Activated CD4-positive, alpha-beta T cell treated with anti-CD3 and anti-CD28 coated beads for 1 hour (primary cell): ENCODE measurements around the gene TTC27.
"Not testable (repeated sequence)": the region's sequence is repeated elsewhere in the genome, so short reads cannot be mapped to it uniquely, and the experiment has no call there.

Source experiments
- DNase-seq: peaks from one replicate; pipeline ENCODE4 v3.0.0-alpha.2; 2020

TTC27 gene

DNA sequence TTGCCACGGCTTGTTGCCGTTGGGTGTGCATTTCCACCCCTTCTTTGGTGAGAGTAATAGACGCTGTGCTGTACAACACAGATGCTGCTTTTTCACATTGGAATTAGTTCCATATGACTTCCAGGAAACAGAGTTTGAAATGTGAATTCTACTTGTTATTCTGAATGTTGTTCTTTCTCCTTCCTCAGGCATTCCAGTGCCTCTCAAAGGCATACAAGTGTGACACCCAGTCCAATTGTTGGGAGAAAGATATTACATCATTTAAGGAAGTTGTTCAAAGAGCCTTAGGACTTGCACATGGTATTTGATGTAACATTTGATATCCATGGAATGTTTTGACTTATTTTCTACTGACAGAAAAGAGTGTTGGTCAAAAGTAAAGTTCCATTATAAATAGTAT lies 184.5 kb downstream of the TTC27 start:
- no peak for DNase-seq

DNA sequence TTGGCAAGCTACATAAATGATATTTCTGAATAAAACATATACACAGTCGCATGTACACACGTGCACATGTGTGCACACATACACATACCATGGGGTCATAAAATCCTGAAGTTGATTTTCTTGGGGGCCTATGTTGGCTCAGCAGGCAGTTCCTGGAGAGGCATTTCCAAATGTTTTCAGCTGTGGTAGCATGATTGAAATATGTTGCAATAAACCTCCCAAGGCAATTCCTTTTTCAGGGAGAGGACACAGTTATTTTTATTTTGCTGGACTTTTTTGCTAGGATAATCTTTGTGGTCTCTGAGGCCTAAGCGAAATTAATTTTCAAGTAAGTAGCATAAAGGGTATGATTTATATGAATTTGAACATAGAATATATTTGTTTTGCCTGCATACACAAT lies 192.2 kb downstream of the TTC27 start:
- no peak for DNase-seq

DNA sequence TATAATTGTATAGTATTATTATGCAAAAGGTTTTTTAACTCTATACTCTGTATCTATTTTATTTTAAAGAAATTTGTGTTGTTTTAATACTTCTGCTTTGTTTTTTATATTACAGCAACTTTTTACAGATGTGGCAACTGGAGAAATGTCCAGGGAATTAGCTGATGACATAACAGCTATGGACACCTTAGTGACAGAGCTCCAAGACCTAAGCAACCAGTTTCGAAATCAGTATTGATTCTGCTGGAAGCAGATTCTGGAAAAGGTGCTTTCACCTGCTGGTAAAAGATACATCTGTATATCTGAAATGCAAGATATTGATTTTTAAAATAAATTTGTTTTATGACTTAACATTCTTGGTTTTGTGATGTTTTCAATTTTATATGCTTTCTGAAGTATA lies 192.9 kb downstream of the TTC27 start:
- DNase-seq: no peak

DNA sequence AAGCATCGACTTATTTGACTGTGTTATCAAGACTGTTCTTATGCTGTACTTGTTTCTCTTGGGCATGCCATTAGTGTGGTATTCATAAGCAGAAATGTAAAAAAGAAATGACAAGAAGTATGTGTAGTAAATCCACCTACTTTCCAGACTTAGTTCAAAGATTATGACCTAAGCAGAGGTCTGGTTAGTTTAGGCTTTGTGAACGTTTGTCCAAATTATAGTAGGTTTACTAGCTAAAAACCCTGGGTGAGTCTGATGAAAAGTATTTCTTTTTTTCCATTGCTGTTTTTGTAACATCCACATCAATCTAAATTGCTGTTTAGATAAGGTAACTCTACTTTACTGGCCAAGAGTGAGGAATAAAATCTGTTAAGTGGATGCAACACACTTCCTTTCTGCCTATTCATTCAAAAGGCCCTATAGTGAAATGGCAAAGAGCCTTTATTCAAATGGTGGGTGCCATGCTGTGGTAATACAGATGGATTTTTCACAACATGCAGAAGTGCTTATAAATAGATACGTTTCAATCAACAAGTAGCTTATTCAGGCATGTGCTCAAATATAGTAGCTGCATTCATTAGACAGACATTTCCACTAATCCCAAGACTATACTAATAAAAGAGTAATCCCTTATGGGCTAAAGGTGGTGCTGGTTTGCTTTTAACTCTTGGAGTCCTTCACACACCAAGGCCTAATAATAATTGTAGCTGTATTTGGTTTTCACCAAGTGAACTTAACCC lies 196.4 kb downstream of the TTC27 start:
- no peak for DNase-seq

DNA sequence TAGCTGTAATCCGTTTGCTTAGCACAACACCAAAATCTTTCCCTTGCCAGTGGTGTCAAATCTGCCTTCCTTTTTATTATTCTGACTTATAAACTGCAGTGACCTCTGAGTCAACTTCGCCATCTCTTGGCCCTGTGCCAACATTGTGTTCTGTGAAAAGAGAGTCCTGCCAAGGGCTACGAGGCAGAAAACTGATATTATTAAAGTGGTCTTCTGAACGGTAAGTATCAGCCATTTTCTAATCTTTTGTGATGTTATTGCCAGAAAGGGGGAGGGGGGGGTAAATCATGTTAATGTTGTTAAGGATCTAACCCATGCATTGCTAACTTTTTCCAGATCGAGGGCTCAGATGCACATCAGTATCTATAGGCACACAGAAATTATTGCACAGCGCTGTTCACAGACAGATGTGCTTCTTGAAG lies 197.5 kb downstream of the TTC27 start:
- DNase-seq: no peak

- DNase-seq: no peak
These were observed 202.3 kb downstream of the TTC27 start for GRCh38 chr2:32830196-32830595.

GRCh38 chr2:32832821-32833220 lies 205.0 kb downstream of the TTC27 start:
- DNase-seq: no peak

DNA sequence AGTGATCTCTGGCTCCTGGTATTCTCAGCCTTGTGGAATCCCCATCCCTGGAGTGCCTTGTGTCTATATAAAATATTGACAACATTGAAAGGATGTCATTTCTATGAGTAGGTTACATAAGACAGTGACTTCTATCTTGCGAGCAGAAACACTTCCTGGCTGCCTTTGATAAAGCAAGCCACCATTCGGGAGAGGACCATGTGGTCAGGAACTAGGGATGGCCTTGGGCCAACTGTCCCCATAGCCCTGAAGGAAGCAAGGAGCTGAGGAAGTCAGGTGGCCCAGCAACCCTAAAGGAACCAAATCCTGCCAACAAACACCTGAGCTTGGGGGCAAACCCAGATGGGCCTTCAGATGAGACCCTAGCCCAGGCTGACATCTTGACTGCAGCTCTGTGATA lies 205.9 kb downstream of the TTC27 start:
- DNase-seq: no peak

- no peak for DNase-seq
These were observed 207.3 kb downstream of the TTC27 start for GRCh38 chr2:32835148-32835547.

DNA sequence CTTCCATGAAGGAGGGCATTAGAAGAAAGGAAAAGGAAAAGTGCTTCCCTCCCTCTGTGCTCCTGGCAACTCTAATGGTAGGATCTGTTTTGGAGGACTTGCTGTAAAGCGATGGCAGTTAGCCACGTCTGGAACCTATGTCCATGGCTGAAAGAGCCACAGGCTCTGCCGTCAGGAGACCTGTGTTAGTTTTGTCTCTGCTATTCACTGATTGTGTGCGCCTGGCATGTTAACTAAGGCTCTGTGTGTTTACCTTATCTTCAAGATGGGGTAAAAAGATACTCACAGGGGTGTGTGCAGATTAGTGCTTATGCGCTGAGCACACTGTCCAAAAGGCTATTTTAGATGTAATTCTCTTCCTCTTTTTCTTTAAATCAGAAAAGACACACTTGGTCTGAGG lies 209.1 kb downstream of the TTC27 start:
- DNase-seq: no peak

GRCh38 chr2:32838418-32838817 lies 210.6 kb downstream of the TTC27 start:
- no peak for DNase-seq

DNA sequence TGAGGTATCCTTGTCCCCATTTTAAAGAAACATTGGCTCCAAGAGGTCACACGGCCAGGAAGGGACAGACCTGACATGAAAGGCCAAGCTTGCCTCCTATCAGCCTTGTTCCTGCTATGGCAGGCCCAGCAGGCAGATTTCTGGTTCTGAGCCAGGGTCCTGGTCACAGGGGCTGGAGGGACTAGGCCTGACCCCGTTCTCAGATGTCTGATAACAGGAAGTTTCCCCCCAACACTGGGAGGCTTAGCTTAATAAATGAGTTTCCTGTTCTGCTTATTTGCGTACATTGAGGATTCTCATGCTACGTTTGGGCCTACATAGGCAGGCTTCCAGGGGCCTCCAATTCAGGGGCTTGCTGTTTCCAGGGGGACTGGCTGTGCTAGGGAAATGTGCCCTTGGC lies 211.1 kb downstream of the TTC27 start:
- DNase-seq: no peak

- no peak for DNase-seq
These were observed 214.4 kb downstream of the TTC27 start for GRCh38 chr2:32841931-32842898.

- DNase-seq: no peak
These were observed 215.8 kb downstream of the TTC27 start for GRCh38 chr2:32843699-32844098.

DNA sequence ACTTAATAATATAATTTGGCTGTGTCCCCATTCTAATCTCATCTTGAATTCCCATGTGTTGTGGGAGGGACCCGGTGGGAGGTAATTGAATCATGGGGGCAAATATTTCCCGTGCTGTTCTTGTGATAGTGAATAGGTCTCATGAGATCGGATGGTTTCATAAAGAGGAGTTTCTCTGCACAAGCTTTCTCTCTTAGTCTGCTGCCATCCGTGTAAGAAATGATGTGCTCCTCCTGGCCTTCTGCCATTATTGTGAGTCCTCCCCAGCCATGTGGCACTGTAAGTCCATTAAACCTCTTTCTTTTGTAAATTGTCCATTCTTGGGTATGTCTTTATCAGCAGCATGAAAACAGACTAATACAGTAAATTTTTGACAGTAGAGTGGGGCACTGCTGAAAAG lies 216.4 kb downstream of the TTC27 start:
- no peak for DNase-seq

GRCh38 chr2:32846274-32846673 lies 218.4 kb downstream of the TTC27 start:
- DNase-seq: not testable (repeated sequence)

- DNase-seq: no peak
These were observed 219.9 kb downstream of the TTC27 start for GRCh38 chr2:32847734-32848133.

GRCh38 chr2:32849456-32850194 lies 221.8 kb downstream of the TTC27 start:
- DNase-seq: no peak

GRCh38 chr2:32851777-32852439 lies 224.1 kb downstream of the TTC27 start:
- no peak for DNase-seq

DNA sequence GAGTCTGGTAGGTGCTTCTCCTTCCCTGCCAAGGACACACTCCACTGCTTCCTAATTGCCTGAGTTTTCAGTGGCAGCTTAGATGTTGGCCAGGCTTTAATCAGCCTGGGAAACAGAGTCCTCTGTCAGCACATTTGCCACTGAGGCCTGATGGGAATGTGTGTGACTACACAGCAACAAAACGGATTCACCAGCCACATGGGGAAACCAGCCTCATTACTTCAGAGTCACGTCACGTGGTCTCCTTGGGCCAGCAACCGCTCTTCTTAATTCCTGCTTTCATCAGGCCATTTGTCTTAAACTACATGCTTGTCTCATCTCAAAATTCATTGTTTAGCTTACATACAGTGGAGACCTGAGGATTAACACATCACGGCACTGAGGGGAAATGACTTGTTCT lies 225.0 kb downstream of the TTC27 start:
- no peak for DNase-seq

GRCh38 chr2:32856891-32857290 lies 229.0 kb downstream of the TTC27 start:
- no peak for DNase-seq

GRCh38 chr2:32858713-32859112 lies 230.9 kb downstream of the TTC27 start:
- DNase-seq: no peak

DNA sequence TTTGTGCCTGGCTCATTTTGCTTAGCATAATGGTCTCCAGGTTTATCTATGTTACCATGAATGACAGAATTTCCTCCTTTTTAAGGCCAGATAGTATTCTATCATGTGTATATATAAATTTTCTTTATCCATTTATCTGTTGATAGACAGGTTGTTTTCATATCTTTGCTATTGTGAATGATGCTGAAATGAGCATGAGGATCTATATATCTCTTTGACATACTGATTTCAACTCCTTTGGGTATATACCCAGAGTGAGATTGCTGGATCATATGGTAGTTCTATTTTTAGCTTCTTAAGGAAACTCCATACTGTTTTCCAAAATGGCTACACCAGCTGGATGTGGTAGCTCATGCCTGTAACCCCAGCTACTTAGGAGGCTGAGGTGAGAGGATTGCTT lies 232.5 kb downstream of the TTC27 start:
- DNase-seq: no peak
